ENCODE data around the gene MYO1E. TPM values are rescaled to one million over a fixed set of nuclear protein-coding genes. Genes with fewer than 3 reads are reported as not detected.
A peak's percentile ranks its signal among the peaks of the same experiment; 100 is the strongest.

MYO1E gene
- total RNA-seq, 4 donors from 2014 or later, result 55.7 to 147 (median 68.5) TPM

DNA sequence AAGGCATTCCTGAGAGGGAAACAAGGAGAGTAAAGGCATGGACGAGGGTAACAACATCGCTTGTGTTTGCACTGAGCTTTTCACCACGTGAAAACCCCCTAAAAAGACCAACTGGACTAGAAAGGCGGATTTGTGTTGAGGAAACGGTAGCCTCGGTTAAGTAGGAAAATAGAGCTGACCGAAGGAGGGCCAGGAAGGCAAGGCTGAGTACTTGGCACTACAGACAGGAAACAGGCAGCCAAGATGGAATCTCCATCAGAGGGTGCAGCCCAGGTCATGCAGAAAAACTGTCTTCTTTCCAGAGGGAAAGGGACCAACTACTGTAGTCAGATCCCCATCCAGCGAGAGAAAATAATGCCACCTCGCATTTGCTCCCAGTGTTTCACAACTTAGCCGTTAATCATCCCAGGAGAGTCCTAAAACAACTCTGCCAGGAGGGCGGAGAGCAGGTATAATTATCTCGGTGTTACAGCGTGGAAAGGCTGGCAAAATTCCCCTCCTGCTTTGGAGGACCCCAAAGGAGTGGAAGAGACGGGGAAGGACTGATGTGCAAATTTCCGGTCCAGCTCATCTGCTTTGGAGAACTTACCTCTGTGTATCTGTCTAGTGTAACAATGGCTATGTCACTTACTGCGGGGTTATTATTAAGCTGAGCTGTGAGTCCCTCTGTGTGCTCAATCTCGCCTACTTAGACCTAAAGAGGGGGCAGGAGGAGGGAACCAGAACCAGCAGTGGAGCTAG lies 77.2 kb downstream of the MYO1E start:
- peaks cover 0 to 87% (median 63%) of the 10 kb centered on the region in 4 donors for H3K4me1 ChIP-seq
- H3K27me3 ChIP-seq, result no peaks in the 10 kb centered on the region
- TF ChIP-seq POLR2A (IDR thresholded peaks at IDR 0.05) (no peak), EP300 (IDR thresholded peaks at IDR 0.05) (peak in 1 of 2 donors; percentile 45)
- no peaks in the 10 kb centered on the region for H3K9me3 ChIP-seq
- H3K4me3 ChIP-seq, result peak overlapping the region in 1 of 4 donors; percentile 10
- peak overlapping the region; percentile 55 to 94 (median 80) for H3K27ac ChIP-seq
- H3K36me3 ChIP-seq, result no peaks in the 10 kb centered on the region
- WGBS, 2 donors, result 50 to 57% methylated on average over 17 of the region's 17 CpGs
- DNase-seq (ENCODE audit: low spot score in 2 of 2), result peak in 1 of 2 donors; percentile 18

DNA sequence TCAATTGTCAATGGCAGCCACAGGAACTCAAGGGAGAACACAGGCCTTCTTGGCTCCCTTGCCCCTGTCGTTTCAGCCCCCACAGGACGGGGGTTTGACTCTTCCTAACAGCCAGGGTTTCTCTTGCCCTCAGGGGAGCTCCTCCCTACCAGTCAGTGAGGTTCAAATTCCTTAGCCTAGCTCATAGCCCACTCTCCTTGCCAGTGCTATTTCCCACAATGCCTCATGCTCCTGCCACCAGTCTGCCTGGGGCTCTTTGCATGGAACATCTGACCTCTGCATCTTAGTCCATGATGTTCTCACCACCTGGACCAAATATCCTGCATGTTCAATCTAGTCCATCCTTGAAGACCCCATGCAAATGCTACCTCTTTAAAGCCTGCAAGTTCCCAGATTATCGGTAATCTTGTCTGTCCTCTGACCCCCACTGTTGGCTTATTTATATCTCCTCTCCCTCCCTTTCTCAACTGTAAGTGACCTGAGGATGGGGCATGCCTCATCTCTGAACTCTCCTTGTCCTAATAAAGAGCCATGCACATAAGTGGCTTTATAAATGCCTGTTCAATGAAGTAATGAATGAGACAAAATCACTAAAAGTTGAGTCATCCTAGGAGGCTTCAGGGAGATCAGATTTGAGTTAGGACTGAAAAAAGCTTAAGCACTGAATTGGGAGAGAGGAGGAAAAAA lies 78.0 kb downstream of the MYO1E start:
- no peak for DNase-seq (ENCODE audit: low spot score in 2 of 2)
- Histone ChIP-seq H3K27ac (peak overlapping the region; percentile 55 to 94 (median 80)), H3K4me1 (peaks cover 0 to 87% (median 62%) of the 10 kb centered on the region in 4 donors), H3K4me3 (no peak overlapping the region), H3K27me3 (no peaks in the 10 kb centered on the region), H3K9me3 (no peaks in the 10 kb centered on the region), H3K36me3 (no peaks in the 10 kb centered on the region)
- 45 to 56% methylated on average over 3 of the region's 3 CpGs for WGBS, 2 donors
- no peak for TF ChIP-seq EP300 (IDR thresholded peaks at IDR 0.05)
- TF ChIP-seq POLR2A (IDR thresholded peaks at IDR 0.05), result no peak
- TF ChIP-seq, protein P1, sequence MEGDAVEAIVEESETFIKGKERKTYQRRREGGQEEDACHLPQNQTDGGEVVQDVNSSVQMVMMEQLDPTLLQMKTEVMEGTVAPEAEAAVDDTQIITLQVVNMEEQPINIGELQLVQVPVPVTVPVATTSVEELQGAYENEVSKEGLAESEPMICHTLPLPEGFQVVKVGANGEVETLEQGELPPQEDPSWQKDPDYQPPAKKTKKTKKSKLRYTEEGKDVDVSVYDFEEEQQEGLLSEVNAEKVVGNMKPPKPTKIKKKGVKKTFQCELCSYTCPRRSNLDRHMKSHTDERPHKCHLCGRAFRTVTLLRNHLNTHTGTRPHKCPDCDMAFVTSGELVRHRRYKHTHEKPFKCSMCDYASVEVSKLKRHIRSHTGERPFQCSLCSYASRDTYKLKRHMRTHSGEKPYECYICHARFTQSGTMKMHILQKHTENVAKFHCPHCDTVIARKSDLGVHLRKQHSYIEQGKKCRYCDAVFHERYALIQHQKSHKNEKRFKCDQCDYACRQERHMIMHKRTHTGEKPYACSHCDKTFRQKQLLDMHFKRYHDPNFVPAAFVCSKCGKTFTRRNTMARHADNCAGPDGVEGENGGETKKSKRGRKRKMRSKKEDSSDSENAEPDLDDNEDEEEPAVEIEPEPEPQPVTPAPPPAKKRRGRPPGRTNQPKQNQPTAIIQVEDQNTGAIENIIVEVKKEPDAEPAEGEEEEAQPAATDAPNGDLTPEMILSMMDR (IDR thresholded peaks at IDR 0.05), result no peak

DNA sequence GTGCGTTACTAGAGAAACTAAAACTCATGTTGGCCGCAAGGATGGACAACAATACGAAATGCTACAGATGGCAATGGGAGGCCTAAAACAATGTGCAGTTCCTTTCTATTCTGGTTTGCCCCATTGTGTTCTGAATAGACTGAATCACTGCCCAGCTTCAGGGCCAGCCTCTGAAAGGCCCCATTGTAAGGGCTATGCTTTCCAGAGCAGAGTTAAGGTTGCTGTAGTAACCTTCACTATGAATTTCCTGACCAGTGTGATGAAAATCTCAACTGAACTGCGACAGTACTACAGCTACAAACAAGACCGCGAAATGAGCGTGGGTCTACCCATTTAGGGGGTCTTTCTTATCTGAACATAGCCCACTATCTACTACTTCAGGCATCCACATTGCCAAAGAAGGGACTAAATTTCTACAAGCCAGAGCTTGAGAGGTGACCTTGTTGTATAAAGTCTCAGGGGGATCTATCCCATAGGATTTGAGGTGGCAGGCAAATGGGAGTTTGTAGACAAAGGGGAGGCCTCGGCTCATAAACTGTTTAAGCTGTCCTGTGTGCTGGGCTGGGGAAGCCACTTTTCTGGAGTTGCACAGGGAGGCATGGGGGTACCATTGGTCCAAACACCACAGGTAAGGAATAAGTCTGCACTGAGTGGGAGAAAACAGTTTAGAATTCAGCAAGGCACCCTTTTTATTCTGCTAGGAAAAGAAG lies 80.1 kb downstream of the MYO1E start:
- TF ChIP-seq EP300 (IDR thresholded peaks at IDR 0.05), result peak in 1 of 2 donors; percentile 76
- TF ChIP-seq POLR2A (IDR thresholded peaks at IDR 0.05), result no peak
- 47 to 58% methylated on average over 8 of the region's 8 CpGs for WGBS, 2 donors
- H3K27me3 ChIP-seq, result no peaks in the 10 kb centered on the region

DNA sequence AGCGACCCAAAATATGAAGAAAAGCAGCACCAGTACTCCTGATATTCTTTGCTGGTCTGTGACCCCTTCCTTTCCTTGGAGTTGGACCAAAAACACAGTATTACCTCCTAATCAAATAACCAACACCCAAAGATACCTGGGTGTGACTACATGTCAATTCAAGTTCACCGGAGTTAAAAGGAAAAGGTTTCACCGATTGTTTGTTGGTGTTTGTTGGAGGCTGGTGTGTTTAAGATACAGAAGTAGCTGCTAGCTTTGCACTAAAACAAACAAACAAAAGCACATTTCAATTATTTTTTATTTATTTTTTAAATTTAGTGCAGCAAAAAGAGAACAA lies 81.5 kb downstream of the MYO1E start:
- Histone ChIP-seq H3K4me3 (no peak overlapping the region), H3K36me3 (no peaks in the 10 kb centered on the region), H3K4me1 (peaks cover 0 to 72% (median 53%) of the 10 kb centered on the region in 4 donors), H3K9me3 (no peaks in the 10 kb centered on the region), H3K27me3 (no peaks in the 10 kb centered on the region), H3K27ac (peak overlapping the region in 3 of 4 donors; percentile 71 to 94 (median 89))
- no peak for DNase-seq (ENCODE audit: low spot score in 2 of 2)
- TF ChIP-seq EP300 (IDR thresholded peaks at IDR 0.05), result no peak
- TF ChIP-seq, protein P1 (IDR thresholded peaks at IDR 0.05), result no peak
- TF ChIP-seq POLR2A (IDR thresholded peaks at IDR 0.05), result no peak
- 81 to 82% methylated on average over 3 of the region's 3 CpGs for WGBS, 2 donors

More for the DNA sequence above, 80.1 kb downstream of the MYO1E start:
- DNase-seq (ENCODE audit: low spot score in 2 of 2), result no peak
- no peaks in the 10 kb centered on the region for H3K9me3 ChIP-seq
- peaks cover 0 to 80% (median 59%) of the 10 kb centered on the region in 4 donors for H3K4me1 ChIP-seq
- no peak overlapping the region for H3K4me3 ChIP-seq
- H3K27ac ChIP-seq, result peak overlapping the region; percentile 55 to 94 (median 80)
- H3K36me3 ChIP-seq, result no peaks in the 10 kb centered on the region

DNA sequence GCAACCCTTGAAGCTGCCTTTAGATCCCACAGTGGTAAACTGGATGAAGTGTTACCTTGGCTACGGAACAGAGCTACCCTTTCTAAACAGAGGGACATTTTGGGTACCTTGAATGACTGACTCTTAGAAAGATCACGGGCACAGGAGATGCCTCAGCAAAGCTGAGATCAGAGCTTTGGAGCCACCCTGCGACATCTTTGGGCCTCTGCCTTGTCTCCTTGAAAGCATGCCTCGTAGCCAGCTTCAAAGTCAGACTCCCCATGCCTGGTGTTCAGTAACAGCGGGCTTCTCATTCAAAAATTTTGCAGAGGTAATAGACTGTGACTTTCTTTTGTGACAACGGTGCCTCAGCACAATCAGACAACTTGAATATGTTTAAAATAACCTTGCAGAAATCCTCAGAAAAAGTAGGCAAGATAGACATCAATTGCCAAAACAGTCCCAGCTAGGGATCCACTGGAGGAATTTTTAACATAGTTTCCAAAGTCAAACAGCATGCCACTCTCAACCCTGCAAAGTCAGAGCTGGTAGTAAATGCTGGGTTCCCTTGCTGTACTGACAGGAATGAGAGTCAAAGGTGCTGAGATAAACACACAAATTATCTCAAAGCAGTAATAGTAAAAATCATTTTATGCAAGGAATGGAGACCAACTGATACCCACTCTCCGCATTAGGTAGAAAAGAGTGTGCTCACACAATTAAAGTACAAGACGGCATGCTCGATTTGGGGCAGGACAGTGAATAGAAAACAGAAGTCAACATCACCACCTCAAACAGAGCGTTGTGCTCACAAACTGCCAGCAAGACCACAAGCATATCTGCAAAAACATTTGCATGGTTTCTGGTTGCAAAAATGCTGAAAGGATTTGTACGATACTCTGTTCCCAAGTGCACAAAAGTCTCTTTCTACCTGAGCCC lies 82.1 kb downstream of the MYO1E start:
- no peak for TF ChIP-seq EP300 (IDR thresholded peaks at IDR 0.05)
- TF ChIP-seq, protein P1 (IDR thresholded peaks at IDR 0.05), result no peak
- TF ChIP-seq POLR2A (IDR thresholded peaks at IDR 0.05), result no peak
- 68 to 73% methylated on average over 11 of the region's 11 CpGs for WGBS, 2 donors
- H3K4me3 ChIP-seq, result no peak overlapping the region
- peak overlapping the region in 3 of 4 donors; percentile 71 to 94 (median 89) for H3K27ac ChIP-seq
- H3K27me3 ChIP-seq, result no peaks in the 10 kb centered on the region
- H3K36me3 ChIP-seq, result no peaks in the 10 kb centered on the region
- no peaks in the 10 kb centered on the region for H3K9me3 ChIP-seq
- DNase-seq (ENCODE audit: low spot score in 2 of 2), result no peak
- H3K4me1 ChIP-seq, result peaks cover 0 to 66% (median 46%) of the 10 kb centered on the region in 4 donors
